ENCODE results near the gene THEMIS.

The THEMIS gene

DNA sequence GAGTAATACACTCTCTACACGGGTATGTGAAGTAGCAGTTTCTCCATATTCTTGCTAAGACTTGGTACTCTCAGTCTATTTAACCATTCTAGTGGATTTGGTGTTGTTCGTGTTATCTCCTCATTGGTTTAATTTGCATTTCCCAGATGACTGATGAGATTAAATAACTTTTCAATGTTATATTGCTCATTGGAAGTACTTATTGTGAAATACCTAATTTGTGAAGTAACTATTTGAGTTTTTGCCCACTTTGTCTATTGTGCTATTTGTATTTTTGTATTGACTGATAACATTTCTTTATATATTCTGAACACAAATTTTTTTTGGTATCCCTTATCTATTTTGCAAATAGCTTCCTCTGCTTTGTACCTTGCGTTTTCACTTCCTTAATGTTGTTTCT, 167.9 kb downstream of the THEMIS start:
- DNase-seq (ENCODE audit: low spot score): no peak
- TF ChIP-seq, protein P1, sequence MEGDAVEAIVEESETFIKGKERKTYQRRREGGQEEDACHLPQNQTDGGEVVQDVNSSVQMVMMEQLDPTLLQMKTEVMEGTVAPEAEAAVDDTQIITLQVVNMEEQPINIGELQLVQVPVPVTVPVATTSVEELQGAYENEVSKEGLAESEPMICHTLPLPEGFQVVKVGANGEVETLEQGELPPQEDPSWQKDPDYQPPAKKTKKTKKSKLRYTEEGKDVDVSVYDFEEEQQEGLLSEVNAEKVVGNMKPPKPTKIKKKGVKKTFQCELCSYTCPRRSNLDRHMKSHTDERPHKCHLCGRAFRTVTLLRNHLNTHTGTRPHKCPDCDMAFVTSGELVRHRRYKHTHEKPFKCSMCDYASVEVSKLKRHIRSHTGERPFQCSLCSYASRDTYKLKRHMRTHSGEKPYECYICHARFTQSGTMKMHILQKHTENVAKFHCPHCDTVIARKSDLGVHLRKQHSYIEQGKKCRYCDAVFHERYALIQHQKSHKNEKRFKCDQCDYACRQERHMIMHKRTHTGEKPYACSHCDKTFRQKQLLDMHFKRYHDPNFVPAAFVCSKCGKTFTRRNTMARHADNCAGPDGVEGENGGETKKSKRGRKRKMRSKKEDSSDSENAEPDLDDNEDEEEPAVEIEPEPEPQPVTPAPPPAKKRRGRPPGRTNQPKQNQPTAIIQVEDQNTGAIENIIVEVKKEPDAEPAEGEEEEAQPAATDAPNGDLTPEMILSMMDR (IDR thresholded peaks at IDR 0.05; ENCODE audit: extremely low read depth, missing control alignments): no peak

DNA sequence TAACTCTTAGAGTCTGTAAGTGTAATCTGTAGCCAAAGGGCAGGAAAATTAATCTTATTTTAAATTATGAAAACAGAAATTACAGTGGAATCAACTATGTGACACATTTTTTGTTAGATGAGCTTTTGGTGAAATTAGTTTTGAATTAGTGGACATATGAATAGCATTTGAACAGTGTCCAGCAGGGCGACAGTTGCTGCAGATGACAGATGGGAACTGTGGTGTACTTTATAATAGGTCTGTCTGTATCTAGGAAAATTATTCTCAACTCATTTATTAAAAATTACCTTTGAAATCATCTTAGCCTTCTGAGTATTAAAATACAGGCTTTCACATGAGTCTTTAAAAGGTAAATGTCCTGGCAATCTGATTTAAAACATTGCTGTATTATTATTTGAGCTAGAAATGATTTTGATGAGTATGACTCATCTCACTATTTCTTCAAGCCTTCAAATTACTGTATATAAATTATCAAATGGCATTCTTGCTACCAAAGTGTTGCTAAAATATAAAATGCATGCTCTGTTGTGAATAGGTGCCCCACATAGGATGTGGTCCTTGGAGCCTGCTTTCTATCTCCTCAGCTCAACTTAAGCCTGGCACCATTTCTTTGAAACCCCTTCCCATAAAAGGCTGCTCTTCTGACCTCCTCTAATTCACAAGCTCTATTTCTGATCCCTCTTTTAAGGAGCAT, 173.5 kb downstream of the THEMIS start:
- TF ChIP-seq, protein P1 (IDR thresholded peaks at IDR 0.05; ENCODE audit: extremely low read depth, missing control alignments): no peak
- no peak for DNase-seq (ENCODE audit: low spot score)

DNA sequence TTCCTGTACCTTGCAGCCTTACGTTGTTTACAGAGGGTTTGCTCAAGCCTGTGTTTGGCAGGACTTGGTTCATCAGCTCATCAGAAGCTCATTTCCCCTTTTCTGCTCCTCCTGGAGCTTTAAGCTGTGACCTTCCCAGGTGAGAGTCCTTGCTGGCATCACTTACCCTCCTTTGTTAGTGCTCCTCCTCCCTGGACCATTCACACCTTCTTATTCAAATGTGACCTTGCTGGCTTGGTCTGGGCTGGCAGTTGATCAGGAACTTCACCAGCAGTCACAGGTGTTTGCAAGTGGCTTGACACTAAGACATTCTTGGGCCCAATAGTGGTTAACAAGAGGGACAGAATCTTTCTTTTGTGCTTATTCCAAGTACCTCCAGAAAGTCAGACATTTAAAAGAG, 175.0 kb downstream of the THEMIS start:
- TF ChIP-seq, protein P1 (IDR thresholded peaks at IDR 0.05; ENCODE audit: extremely low read depth, missing control alignments): no peak
- no peak for DNase-seq (ENCODE audit: low spot score)

DNA sequence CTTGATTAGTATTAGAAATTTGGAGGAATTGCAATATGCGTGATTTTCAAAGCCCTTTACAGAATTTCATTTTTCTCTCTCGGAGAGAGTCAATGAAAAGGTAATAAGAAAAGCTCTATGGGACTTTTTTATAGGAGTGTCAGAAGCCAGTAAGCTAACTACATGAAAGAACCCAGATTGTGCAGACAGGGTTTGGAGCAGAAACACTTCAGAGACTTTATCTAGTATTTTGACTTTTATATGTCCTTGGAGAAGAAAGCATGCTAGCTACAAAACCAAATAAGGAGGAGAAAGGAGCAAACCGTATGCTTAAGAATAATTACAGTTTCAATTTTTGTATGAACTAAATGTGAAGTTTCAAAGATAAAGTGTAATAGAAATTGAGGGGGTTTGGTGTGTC, 182.2 kb downstream of the THEMIS start:
- no peak for DNase-seq (ENCODE audit: low spot score)
- TF ChIP-seq, protein P1 (IDR thresholded peaks at IDR 0.05; ENCODE audit: extremely low read depth, missing control alignments): no peak

DNA sequence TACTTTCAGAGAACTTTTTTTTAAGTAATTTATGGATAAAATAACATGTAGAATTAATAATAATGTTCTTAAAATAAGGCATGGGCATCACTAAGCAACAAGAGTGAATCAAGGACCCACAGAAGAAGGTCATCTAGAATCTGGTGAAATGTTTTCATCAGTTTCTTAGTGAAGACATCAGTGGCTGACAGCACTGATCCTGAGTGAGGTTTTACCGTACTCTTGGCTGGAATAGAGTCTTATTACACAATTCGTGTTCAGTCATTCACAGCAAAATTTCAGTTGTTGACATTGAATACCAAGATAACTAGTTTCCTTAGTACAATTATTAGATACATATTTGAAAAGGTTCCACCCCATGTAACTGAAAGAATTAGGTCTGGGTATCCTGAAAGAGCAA, 183.5 kb downstream of the THEMIS start:
- TF ChIP-seq, protein P1 (IDR thresholded peaks at IDR 0.05; ENCODE audit: extremely low read depth, missing control alignments): no peak
- no peak for DNase-seq (ENCODE audit: low spot score)

DNA sequence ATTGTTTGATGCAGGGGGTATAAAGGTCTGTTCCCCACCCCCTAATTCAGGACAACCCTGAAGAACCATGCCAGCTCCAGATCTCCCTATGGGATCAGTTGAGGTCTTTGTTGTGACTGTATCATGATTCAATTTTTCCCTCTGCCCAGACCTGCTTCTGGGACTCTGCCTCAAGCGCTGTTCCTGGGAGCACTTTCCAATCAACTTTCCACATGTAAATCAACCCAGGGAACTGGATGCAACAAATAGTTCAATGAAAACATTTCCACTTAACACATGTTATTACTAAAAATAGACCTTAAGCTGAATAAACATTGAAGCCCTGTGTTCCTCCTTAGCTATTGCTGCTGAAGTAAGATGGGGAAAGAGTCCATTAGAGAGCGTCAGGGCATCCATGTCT, 184.4 kb downstream of the THEMIS start:
- TF ChIP-seq, protein P1 (IDR thresholded peaks at IDR 0.05; ENCODE audit: extremely low read depth, missing control alignments): no peak
- no peak for DNase-seq (ENCODE audit: low spot score)

DNA sequence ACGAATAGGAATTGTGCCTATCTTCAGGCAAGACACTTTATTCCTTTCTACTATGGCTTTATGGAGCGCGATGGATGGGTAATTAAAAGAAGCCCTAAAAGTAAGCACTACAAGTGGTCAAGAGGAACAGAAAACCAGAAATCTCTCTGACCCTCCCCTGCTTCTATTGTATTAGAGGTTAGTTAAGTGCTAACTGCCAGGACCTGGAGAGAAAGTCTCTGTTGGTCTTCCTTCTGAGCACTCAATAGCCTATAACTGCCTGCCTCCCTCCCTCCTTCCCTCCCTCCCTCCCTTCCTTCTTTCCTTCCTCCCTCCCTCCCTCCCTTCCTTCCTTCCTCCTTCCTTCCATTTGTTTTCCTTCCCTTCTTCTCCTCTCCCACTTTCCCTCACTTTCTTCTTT, 190.2 kb downstream of the THEMIS start:
- DNase-seq (ENCODE audit: low spot score): no peak
- TF ChIP-seq, protein P1 (IDR thresholded peaks at IDR 0.05; ENCODE audit: extremely low read depth, missing control alignments): no peak
